SK-N-SH (cell line): ENCODE results near the gene RSPO4. TPM values are rescaled to one million over a fixed set of nuclear protein-coding genes. Genes with fewer than 3 reads are reported as not detected.

Experiments
- CTCF ChIA-PET: fragments of 300-600, 350-600 bp; formaldehyde crosslinking; extraction: SDS; loops from one replicate; lab custom pipeline; 2021; lab: Yijun Ruan, JAX
- POLR2A ChIA-PET: fragments of 350-600 bp; sonication (Branson Sonifier 250); formaldehyde crosslinking; extraction: SDS; loops from one replicate; lab custom pipeline; 2020; ENCODE audit warnings: antibody characterized with exemption, inconsistent platforms; lab: Yijun Ruan, JAX
- DNase-seq: peaks from one replicate; pipeline ENCODE4 v3.0.0; 2012
- H2AFZ ChIP-seq: fragments of 200-600 bp; sonication (generic); 2 replicates; pipeline ENCODE4 v1.8.1; 2016; ENCODE audit warnings: antibody characterized with exemption, mild to moderate bottlenecking, low read depth
- H3F3A ChIP-seq: fragments of 200-600 bp; sonication (generic); replicated peaks from 2 replicates; pipeline ENCODE3; 2016; ENCODE audit warnings: antibody characterized with exemption, mild to moderate bottlenecking; ENCODE audit not compliant: insufficient read depth
- H3K27ac ChIP-seq, 2 experiments: fragments of 200-500 bp in 1 of 2; fragments of 200-600 bp in 1 of 2; sonication (Bioruptor generic) in 1 of 2; sonication (generic), shearing (Covaris generic) in 1 of 2; 2 replicates each; pipeline versions ENCODE4 v1.5.1 to v1.6.1; 2014 to 2016; ENCODE audit warnings: low read depth in 2 of 2, inconsistent platforms in 1 of 2, low read length in 1 of 2, mild to moderate bottlenecking in 1 of 2, mixed read lengths in 1 of 2
- H3K27me3 ChIP-seq: fragments of 200-600 bp; sonication (generic), shearing (Covaris generic); 2 replicates; pipeline ENCODE4 v1.6.1; 2016; ENCODE audit warnings: mixed run types; ENCODE audit not compliant: insufficient read depth
- H3K36me3 ChIP-seq, 2 experiments: fragments of 200-500 bp in 1 of 2; fragments of 200-600 bp in 1 of 2; sonication (Bioruptor generic) in 1 of 2; sonication (generic) in 1 of 2; replicated peaks in 1 of 2; 2 replicates each; pipeline versions ENCODE3 to v1.5.1; 2014 to 2016; ENCODE audit warnings: low read length in 1 of 2, mild to moderate bottlenecking in 1 of 2; ENCODE audit not compliant: insufficient read depth in 2 of 2, control insufficient read depth in 1 of 2
- H3K4me1 ChIP-seq, 2 experiments: fragments of 200-500 bp in 1 of 2; fragments of 200-600 bp in 1 of 2; sonication (Bioruptor generic) in 1 of 2; sonication (generic), shearing (Covaris generic) in 1 of 2; 2 replicates each; pipeline versions ENCODE4 v1.5.1 to v1.6.1; 2014 to 2016; ENCODE audit warnings: low read depth in 1 of 2, low read length in 1 of 2, mixed run types in 1 of 2; ENCODE audit not compliant: insufficient read depth in 2 of 2, control insufficient read depth in 1 of 2
- H3K4me2 ChIP-seq: fragments of 200-600 bp; sonication (generic), shearing (Covaris generic); 2 replicates; pipeline ENCODE4 v1.6.1; 2017; ENCODE audit warnings: mixed run types
- H3K4me3 ChIP-seq, 2 experiments: fragments of 200-500 bp in 1 of 2; fragments of 200-600 bp in 1 of 2; sonication (Bioruptor generic) in 1 of 2; sonication (generic), shearing (Covaris generic) in 1 of 2; 2 replicates each; pipeline versions ENCODE4 v1.5.1 to v1.8.1; 2014 to 2016; ENCODE audit warnings: low read depth in 2 of 2, inconsistent platforms in 1 of 2, low read length in 1 of 2, mild to moderate bottlenecking in 1 of 2, mixed read lengths in 1 of 2, moderate library complexity in 1 of 2
- H3K79me2 ChIP-seq: fragments of 200-600 bp; sonication (generic); 2 replicates; pipeline ENCODE4 v1.8.1; 2017; ENCODE audit warnings: mild to moderate bottlenecking; ENCODE audit not compliant: insufficient read depth
- H3K9ac ChIP-seq: fragments of 200-600 bp; sonication (generic); 2 replicates; pipeline ENCODE4 v1.6.1; 2017; ENCODE audit warnings: mixed run types
- H3K9me2 ChIP-seq: fragments of 200-600 bp; sonication (generic); 2 replicates; pipeline ENCODE4 v1.6.1; 2017; ENCODE audit warnings: mixed run types
- H3K9me3 ChIP-seq: fragments of 200-600 bp; sonication (generic); 2 replicates; pipeline ENCODE4 v1.6.1; 2017; ENCODE audit warnings: mixed run types, mild to moderate bottlenecking, moderate library complexity
- H4K20me1 ChIP-seq: fragments of 200-600 bp; sonication (generic); 2 replicates; pipeline ENCODE4 v1.6.1; 2017; ENCODE audit warnings: mild to moderate bottlenecking, mixed run types; ENCODE audit not compliant: insufficient read depth
- ELF1 ChIP-seq: IDR thresholded peaks from 2 replicates; pipeline ENCODE4 v1.4.0; 2012
- EZH2phosphoT487 ChIP-seq: fragments of 200-600 bp; sonication (generic); IDR thresholded peaks from 2 replicates; pipeline ENCODE4 v1.6.1; 2017; ENCODE audit warnings: low read depth, mixed run types, mild to moderate bottlenecking, antibody characterized with exemption, moderate library complexity, borderline replicate concordance
- FOSL2 ChIP-seq: IDR thresholded peaks from 2 replicates; pipeline ENCODE4 v1.4.0; 2012; ENCODE audit warnings: low read depth, mild to moderate bottlenecking, moderate library complexity, borderline replicate concordance
- FOXJ3 ChIP-seq: sonication (generic); formaldehyde crosslinking; IDR thresholded peaks from 2 replicates; pipeline ENCODE4 v1.5.1; 2020; ENCODE audit warnings: mild to moderate bottlenecking, missing genetic modification reagents
- FOXM1 ChIP-seq: IDR thresholded peaks from 2 replicates; pipeline ENCODE4 v1.4.0; 2012; ENCODE audit warnings: low read depth, mild to moderate bottlenecking
- GABPA ChIP-seq: IDR thresholded peaks from 2 replicates; pipeline ENCODE4 v1.4.0; 2012; ENCODE audit warnings: low read depth, mild to moderate bottlenecking
- GATA2 ChIP-seq: sonication (generic); formaldehyde crosslinking; IDR thresholded peaks from 2 replicates; pipeline ENCODE4 v1.5.0; 2020; ENCODE audit warnings: mild to moderate bottlenecking, missing genetic modification reagents
- JUND ChIP-seq: IDR thresholded peaks from 2 replicates; pipeline ENCODE4 v1.4.0; 2012
- MEF2A ChIP-seq: IDR thresholded peaks from 2 replicates; pipeline ENCODE4 v1.4.0; 2012; ENCODE audit warnings: low read depth, borderline replicate concordance
- MXI1 ChIP-seq: IDR thresholded peaks from 2 replicates; pipeline ENCODE4 v1.6.1; 2012; ENCODE audit warnings: mild to moderate bottlenecking, low read depth, low read length, improper control_type of control experiment
- NRF1 ChIP-seq: IDR thresholded peaks from 2 replicates; pipeline ENCODE4 v1.6.1; 2012; ENCODE audit warnings: low read depth, mild to moderate bottlenecking, low read length
- POLR2AphosphoS5 ChIP-seq: IDR thresholded peaks from 2 replicates; pipeline ENCODE4 v1.6.1; 2012; ENCODE audit warnings: low read depth, low read length
- RAD21 ChIP-seq: IDR thresholded peaks from 2 replicates; pipeline ENCODE4 v1.6.1; 2012; ENCODE audit warnings: mild to moderate bottlenecking, low read length
- SIN3A ChIP-seq: IDR thresholded peaks from 2 replicates; pipeline ENCODE4 v1.6.1; 2012; ENCODE audit warnings: low read depth, mild to moderate bottlenecking, low read length, moderate library complexity, borderline replicate concordance
- TCF12 ChIP-seq: IDR thresholded peaks from 2 replicates; pipeline ENCODE4 v1.4.0; 2012
- WGBS: methylation state at CpG from one replicate; pipeline ENCODE4 v1.1.6; 2017; ENCODE audit warnings: low lambda C conversion rate; 5-methylcytosine and 5-hydroxymethylcytosine counted together
- polyA plus RNA-seq, 3 experiments: library from polyadenylated mRNA; depleted of rRNA; stranded (reverse); fragments of >200 nt; gene quantifications; 2 replicates each; pipeline ENCODE4 v1.2.3, GENCODE V29; 2012
- TF ChIP-seq, protein P1 (sequence below): IDR thresholded peaks from 2 replicates; pipeline ENCODE4; 2012
- TF ChIP-seq, protein P2 (sequence below): IDR thresholded peaks from 2 replicates; pipeline ENCODE4 v1.4.0; 2012; ENCODE audit warnings: low read depth
- TF ChIP-seq, protein P3 (sequence below): IDR thresholded peaks from 2 replicates; pipeline ENCODE4 v1.4.0; 2012; ENCODE audit warnings: low read depth, borderline replicate concordance
- TF ChIP-seq, protein P4 (sequence below): fragments of 150-350 bp; IDR thresholded peaks from 2 replicates; pipeline ENCODE4 v1.6.1; 2017; ENCODE audit warnings: antibody characterized with exemption, low read length, low read depth, borderline replicate concordance
- TF ChIP-seq, protein P5 (sequence below): fragments of 150-350 bp; IDR thresholded peaks from 2 replicates; pipeline ENCODE4 v1.6.1; 2016; ENCODE audit warnings: mild to moderate bottlenecking, low read depth, low read length

The RSPO4 gene
- polyA plus RNA-seq, 1 of the 3 experiments (the other 2 are of a cell fraction) = not detected

DNA sequence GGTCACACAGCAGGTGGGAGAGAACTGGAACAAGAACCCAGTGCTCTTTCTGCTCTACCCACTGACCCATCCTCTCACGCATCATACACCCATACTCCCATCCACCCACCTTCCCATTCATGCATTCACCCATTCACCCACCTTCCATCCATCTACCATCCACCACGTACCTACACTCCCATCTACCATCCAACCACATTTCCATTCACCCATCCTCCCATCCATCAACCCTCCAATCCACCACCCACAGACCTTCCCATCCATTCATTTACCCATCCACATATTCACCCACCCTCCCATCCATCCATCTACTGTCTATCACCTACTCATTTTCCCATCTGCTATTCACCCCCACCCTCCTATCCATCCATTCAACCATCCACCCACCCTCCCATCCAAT, 17.2 kb upstream of the RSPO4 start:
- Histone ChIP-seq H3F3A (no peaks in the 10 kb centered on the region), H3K4me3 (no peak overlapping the region), H2AFZ (no peak overlapping the region), H3K79me2 (no peaks in the 10 kb centered on the region), H3K9ac (no peak overlapping the region), H3K27me3 (no peaks in the 10 kb centered on the region; the same call in 1 of the 2 replicates), H3K4me2 (no peak overlapping the region), H3K9me2 (no peaks in the 10 kb centered on the region), H3K27ac (no peak overlapping the region), H3K36me3 (no peaks in the 10 kb centered on the region), H3K9me3 (no peaks in the 10 kb centered on the region), H3K4me1 (no peaks in the 10 kb centered on the region), H4K20me1 (no peaks in the 10 kb centered on the region)
- ChIA-PET CTCF (interaction anchor here (0.6 to 1.2 kb wide), 2 partner anchors 89 kb away, joined by 3 to 5 read pairs; no protein-coding TSS in a partner anchor), POLR2A (no interaction called here)
- DNase-seq = no peak
- WGBS = 10% methylated on average over 2 of the region's 2 CpGs
- TF ChIP-seq POLR2AphosphoS5 (no peak), ELF1 (no peak), RAD21 (no peak), SIN3A (no peak), EZH2phosphoT487 (no peak), TCF12 (no peak), NRF1 (no peak), GABPA (no peak), FOXM1 (no peak), FOXJ3 (CRISPR knock-in tag) (no peak), MEF2A (no peak), FOSL2 (no peak), JUND (no peak), GATA2 (no peak), MXI1 (no peak)
- TF ChIP-seq, protein P1, sequence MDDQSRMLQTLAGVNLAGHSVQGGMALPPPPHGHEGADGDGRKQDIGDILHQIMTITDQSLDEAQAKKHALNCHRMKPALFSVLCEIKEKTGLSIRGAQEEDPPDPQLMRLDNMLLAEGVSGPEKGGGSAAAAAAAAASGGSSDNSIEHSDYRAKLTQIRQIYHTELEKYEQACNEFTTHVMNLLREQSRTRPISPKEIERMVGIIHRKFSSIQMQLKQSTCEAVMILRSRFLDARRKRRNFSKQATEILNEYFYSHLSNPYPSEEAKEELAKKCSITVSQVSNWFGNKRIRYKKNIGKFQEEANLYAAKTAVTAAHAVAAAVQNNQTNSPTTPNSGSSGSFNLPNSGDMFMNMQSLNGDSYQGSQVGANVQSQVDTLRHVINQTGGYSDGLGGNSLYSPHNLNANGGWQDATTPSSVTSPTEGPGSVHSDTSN = no peak
- TF ChIP-seq, protein P2, sequence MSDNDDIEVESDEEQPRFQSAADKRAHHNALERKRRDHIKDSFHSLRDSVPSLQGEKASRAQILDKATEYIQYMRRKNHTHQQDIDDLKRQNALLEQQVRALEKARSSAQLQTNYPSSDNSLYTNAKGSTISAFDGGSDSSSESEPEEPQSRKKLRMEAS = no peak
- TF ChIP-seq, protein P3, sequence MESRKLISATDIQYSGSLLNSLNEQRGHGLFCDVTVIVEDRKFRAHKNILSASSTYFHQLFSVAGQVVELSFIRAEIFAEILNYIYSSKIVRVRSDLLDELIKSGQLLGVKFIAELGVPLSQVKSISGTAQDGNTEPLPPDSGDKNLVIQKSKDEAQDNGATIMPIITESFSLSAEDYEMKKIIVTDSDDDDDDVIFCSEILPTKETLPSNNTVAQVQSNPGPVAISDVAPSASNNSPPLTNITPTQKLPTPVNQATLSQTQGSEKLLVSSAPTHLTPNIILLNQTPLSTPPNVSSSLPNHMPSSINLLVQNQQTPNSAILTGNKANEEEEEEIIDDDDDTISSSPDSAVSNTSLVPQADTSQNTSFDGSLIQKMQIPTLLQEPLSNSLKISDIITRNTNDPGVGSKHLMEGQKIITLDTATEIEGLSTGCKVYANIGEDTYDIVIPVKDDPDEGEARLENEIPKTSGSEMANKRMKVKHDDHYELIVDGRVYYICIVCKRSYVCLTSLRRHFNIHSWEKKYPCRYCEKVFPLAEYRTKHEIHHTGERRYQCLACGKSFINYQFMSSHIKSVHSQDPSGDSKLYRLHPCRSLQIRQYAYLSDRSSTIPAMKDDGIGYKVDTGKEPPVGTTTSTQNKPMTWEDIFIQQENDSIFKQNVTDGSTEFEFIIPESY = no peak
- TF ChIP-seq, protein P4, sequence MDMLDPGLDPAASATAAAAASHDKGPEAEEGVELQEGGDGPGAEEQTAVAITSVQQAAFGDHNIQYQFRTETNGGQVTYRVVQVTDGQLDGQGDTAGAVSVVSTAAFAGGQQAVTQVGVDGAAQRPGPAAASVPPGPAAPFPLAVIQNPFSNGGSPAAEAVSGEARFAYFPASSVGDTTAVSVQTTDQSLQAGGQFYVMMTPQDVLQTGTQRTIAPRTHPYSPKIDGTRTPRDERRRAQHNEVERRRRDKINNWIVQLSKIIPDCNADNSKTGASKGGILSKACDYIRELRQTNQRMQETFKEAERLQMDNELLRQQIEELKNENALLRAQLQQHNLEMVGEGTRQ = no peak
- TF ChIP-seq, protein P5, sequence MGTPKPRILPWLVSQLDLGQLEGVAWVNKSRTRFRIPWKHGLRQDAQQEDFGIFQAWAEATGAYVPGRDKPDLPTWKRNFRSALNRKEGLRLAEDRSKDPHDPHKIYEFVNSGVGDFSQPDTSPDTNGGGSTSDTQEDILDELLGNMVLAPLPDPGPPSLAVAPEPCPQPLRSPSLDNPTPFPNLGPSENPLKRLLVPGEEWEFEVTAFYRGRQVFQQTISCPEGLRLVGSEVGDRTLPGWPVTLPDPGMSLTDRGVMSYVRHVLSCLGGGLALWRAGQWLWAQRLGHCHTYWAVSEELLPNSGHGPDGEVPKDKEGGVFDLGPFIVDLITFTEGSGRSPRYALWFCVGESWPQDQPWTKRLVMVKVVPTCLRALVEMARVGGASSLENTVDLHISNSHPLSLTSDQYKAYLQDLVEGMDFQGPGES = no peak
